Astrocyte (in vitro differentiated cells and primary cell): Measurements from ENCODE around the gene CC2D1B.

Experiments
- CTCF ChIP-seq: IDR thresholded peaks from 2 replicates; pipeline ENCODE4 v1.5.1; 2011; ENCODE audit warnings: low read depth, mild to moderate bottlenecking, inconsistent platforms, low read length, moderate library complexity; ENCODE audit not compliant: insufficient read depth
- EZH2 ChIP-seq: IDR thresholded peaks from 2 replicates; pipeline ENCODE4 v1.6.1; 2012; ENCODE audit warnings: mild to moderate bottlenecking, low read length, inconsistent platforms; ENCODE audit not compliant: insufficient read depth

GRCh38 chr1:52365746-52366516, at the start of gene CC2D1B:
- TF ChIP-seq EZH2 (no peak), CTCF (no peak)
